ENCODE data around the gene PLP2.

PLP2 gene

GRCh38 chrX:49187526-49187925 is 15.8 kb downstream of the PLP2 start:
- DNase-seq = no peak

GRCh38 chrX:49188468-49189076 is 16.9 kb downstream of the PLP2 start:
- no peak for DNase-seq

- DNase-seq = no peak
Measured at GRCh38 chrX:49189606-49190005, 17.9 kb downstream of the PLP2 start.

GRCh38 chrX:49190821-49191573 is 19.3 kb downstream of the PLP2 start:
- peak; percentile 95 for DNase-seq

- no peak for DNase-seq
Measured at GRCh38 chrX:49191574-49192011, 19.9 kb downstream of the PLP2 start.

GRCh38 chrX:49192722-49193328 is 21.1 kb downstream of the PLP2 start:
- no peak for DNase-seq

- no peak for DNase-seq
Measured at GRCh38 chrX:49193542-49193964, 21.9 kb downstream of the PLP2 start.

GRCh38 chrX:49197543-49198087 is 25.9 kb downstream of the PLP2 start:
- no peak for DNase-seq

GRCh38 chrX:49198540-49199314 is 27.0 kb downstream of the PLP2 start:
- DNase-seq = no peak

- DNase-seq = no peak
Measured at GRCh38 chrX:49199315-49199595, 27.6 kb downstream of the PLP2 start.

- DNase-seq = peak; percentile 13
Measured at GRCh38 chrX:49199906-49200771, 28.4 kb downstream of the PLP2 start, which contains the start of gene SYP. SYP (minus strand) TSS chrX:49200193; CDS start chrX:49200186, 7 bp downstream.

- DNase-seq = no peak
Measured at GRCh38 chrX:49202022-49202421, 30.3 kb downstream of the PLP2 start.

- no peak for DNase-seq
Measured at GRCh38 chrX:49203536-49203935, 31.8 kb downstream of the PLP2 start.

- DNase-seq = no peak
Measured at GRCh38 chrX:49204017-49204416, 32.3 kb downstream of the PLP2 start.

GRCh38 chrX:49204709-49205108 is 33.0 kb downstream of the PLP2 start:
- DNase-seq = no peak

- no peak for DNase-seq
Measured at GRCh38 chrX:49205443-49205842, 33.7 kb downstream of the PLP2 start.

GRCh38 chrX:49206543-49206942 is 34.8 kb downstream of the PLP2 start:
- no peak for DNase-seq

- DNase-seq = no peak
Measured at GRCh38 chrX:49208399-49208798, 36.7 kb downstream of the PLP2 start.

GRCh38 chrX:49209434-49210251 is 37.9 kb downstream of the PLP2 start:
- no peak for DNase-seq

- no peak for DNase-seq
Measured at GRCh38 chrX:49210406-49210805, 38.7 kb downstream of the PLP2 start.

- DNase-seq = no peak
Measured at GRCh38 chrX:49211074-49211473, 39.4 kb downstream of the PLP2 start.

Measured in SHP77 treated with DMSO at 0.1 percent for 48 hours (cell line).